HAP-1 (cell line): ENCODE results near the gene FMNL2.
A peak's percentile ranks its signal among the peaks of the same experiment; 100 is the strongest.
"Not testable (repeated sequence)": the region's sequence is repeated elsewhere in the genome, so short reads cannot be mapped to it uniquely, and the experiment has no call there.

Experiments used
- DNase-seq, 2 experiments: peaks; one replicate each; pipeline ENCODE4 v3.0.0-alpha.2; 2016 to 2020; ENCODE audit warnings: low spot score in 2 of 2
- H3K27me3 ChIP-seq: fragments of 250-450 bp; sonication (Bioruptor Pico); 2 replicates; pipeline ENCODE4 v1.5.1; 2020; ENCODE audit warnings: low read depth, mild to moderate bottlenecking, moderate library complexity
- H3K36me3 ChIP-seq: fragments of 250-450 bp; sonication (Bioruptor Pico); replicated peaks from 2 replicates; pipeline ENCODE4 v1.5.1; 2020; ENCODE audit warnings: mild to moderate bottlenecking
- H3K4me1 ChIP-seq: fragments of 250-450 bp; sonication (Bioruptor Pico); 2 replicates; pipeline ENCODE4 v1.5.1; 2020; ENCODE audit warnings: mild to moderate bottlenecking
- H3K4me3 ChIP-seq: fragments of 250-450 bp; sonication (Bioruptor Pico); 2 replicates; pipeline ENCODE4 v1.5.1; 2020; ENCODE audit warnings: mild to moderate bottlenecking, moderate library complexity
- H3K9me3 ChIP-seq: fragments of 250-450 bp; sonication (Bioruptor Pico); 2 replicates; pipeline ENCODE4 v1.5.1; 2020; ENCODE audit warnings: mild to moderate bottlenecking, moderate library complexity
- in situ Hi-C: fragments of 300-500 bp; cut with MboI; formaldehyde crosslinking; loops from 3 replicates; pipeline ENCODE4 v1.14.3; 2020; ENCODE audit warnings: low sequenced_read_pairs, inconsistent platforms, mixed read lengths

Gene FMNL2

GRCh38 chr2:152335016-152335725 is at the start of gene FMNL2:
Gene FMNL2, plus strand, starts transcription at chr2:152335174.
- in situ Hi-C loops = no loop called here

GRCh38 chr2:152292991-152293390 is 42.0 kb upstream of the FMNL2 start:
- Histone ChIP-seq H3K27me3 (no peaks in the 10 kb centered on the region), H3K4me3 (no peak overlapping the region), H3K4me1 (no peaks in the 10 kb centered on the region), H3K36me3 (no peaks in the 10 kb centered on the region), H3K9me3 (no peaks in the 10 kb centered on the region)
- in situ Hi-C loops = no loop called here
- no peak for DNase-seq

More at GRCh38 chr2:152335016-152335725, at the start of gene FMNL2:
- H3K36me3 ChIP-seq = no peaks in the 10 kb centered on the region
- DNase-seq = peak; percentile 85 to 94
- H3K4me1 ChIP-seq = peaks cover 29% of the 10 kb centered on the region
- H3K9me3 ChIP-seq = no peaks in the 10 kb centered on the region
- peak within 1 kb of the TSS; percentile 74 for H3K4me3 ChIP-seq
- no peaks in the 10 kb centered on the region for H3K27me3 ChIP-seq

GRCh38 chr2:152297715-152298114 is 37.3 kb upstream of the FMNL2 start:
- H3K4me3 ChIP-seq = no peak overlapping the region
- H3K4me1 ChIP-seq = peaks cover 10% of the 10 kb centered on the region
- DNase-seq = no peak
- no peaks in the 10 kb centered on the region for H3K36me3 ChIP-seq
- in situ Hi-C loops = no loop called here
- H3K27me3 ChIP-seq = no peaks in the 10 kb centered on the region
- H3K9me3 ChIP-seq = peaks cover 3% of the 10 kb centered on the region; the same call in 1 of the 2 replicates

GRCh38 chr2:152298754-152299153 is 36.2 kb upstream of the FMNL2 start:
- Histone ChIP-seq H3K4me3 (no peak overlapping the region), H3K9me3 (peaks cover 4% of the 10 kb centered on the region; the same call in 1 of the 2 replicates), H3K4me1 (peaks cover 18% of the 10 kb centered on the region), H3K36me3 (no peaks in the 10 kb centered on the region), H3K27me3 (no peaks in the 10 kb centered on the region)
- in situ Hi-C loops = no loop called here
- peak in 1 of 2 experiments; percentile 51 for DNase-seq

GRCh38 chr2:152301131-152301530 is 33.8 kb upstream of the FMNL2 start:
- H3K4me1 ChIP-seq = peaks cover 21% of the 10 kb centered on the region
- no peak overlapping the region for H3K4me3 ChIP-seq
- no peaks in the 10 kb centered on the region for H3K27me3 ChIP-seq
- DNase-seq = no peak
- peaks cover 4% of the 10 kb centered on the region; the same call in 1 of the 2 replicates for H3K9me3 ChIP-seq
- H3K36me3 ChIP-seq = no peaks in the 10 kb centered on the region
- in situ Hi-C loops = no loop called here

GRCh38 chr2:152303951-152304350 is 31.0 kb upstream of the FMNL2 start:
- Histone ChIP-seq H3K36me3 (no peaks in the 10 kb centered on the region), H3K27me3 (no peaks in the 10 kb centered on the region), H3K4me1 (peaks cover 12% of the 10 kb centered on the region), H3K9me3 (peaks cover 4% of the 10 kb centered on the region; the same call in 1 of the 2 replicates), H3K4me3 (no peak overlapping the region)
- in situ Hi-C loops = no loop called here
- no peak for DNase-seq

- H3K9me3 ChIP-seq = peaks cover 4% of the 10 kb centered on the region; the same call in 1 of the 2 replicates
- H3K27me3 ChIP-seq = no peaks in the 10 kb centered on the region
- no peak for DNase-seq
- no peaks in the 10 kb centered on the region for H3K36me3 ChIP-seq
- no peak overlapping the region for H3K4me3 ChIP-seq
- H3K4me1 ChIP-seq = peaks cover 10% of the 10 kb centered on the region
- in situ Hi-C loops = no loop called here
Observed at GRCh38 chr2:152304836-152305235, 30.1 kb upstream of the FMNL2 start.

GRCh38 chr2:152307863-152308262 is 27.1 kb upstream of the FMNL2 start:
- no peak for DNase-seq
- Histone ChIP-seq H3K27me3 (no peaks in the 10 kb centered on the region), H3K4me1 (peaks cover 10% of the 10 kb centered on the region), H3K36me3 (no peaks in the 10 kb centered on the region), H3K9me3 (no peaks in the 10 kb centered on the region), H3K4me3 (no peak overlapping the region)
- in situ Hi-C loops = no loop called here

GRCh38 chr2:152309352-152310214 is 25.4 kb upstream of the FMNL2 start:
- H3K4me3 ChIP-seq = no peak overlapping the region
- in situ Hi-C loops = no loop called here
- H3K4me1 ChIP-seq = no peaks in the 10 kb centered on the region
- DNase-seq = no peak
- no peaks in the 10 kb centered on the region for H3K36me3 ChIP-seq
- no peaks in the 10 kb centered on the region for H3K27me3 ChIP-seq
- H3K9me3 ChIP-seq = no peaks in the 10 kb centered on the region

GRCh38 chr2:152319822-152320570 is 15.0 kb upstream of the FMNL2 start:
- DNase-seq = no peak
- H3K9me3 ChIP-seq = no peaks in the 10 kb centered on the region
- no peaks in the 10 kb centered on the region for H3K4me1 ChIP-seq
- no peaks in the 10 kb centered on the region for H3K27me3 ChIP-seq
- in situ Hi-C loops = no loop called here
- H3K4me3 ChIP-seq = no peak overlapping the region
- H3K36me3 ChIP-seq = no peaks in the 10 kb centered on the region

- Histone ChIP-seq H3K4me3 (no peak overlapping the region), H3K27me3 (no peaks in the 10 kb centered on the region), H3K9me3 (no peaks in the 10 kb centered on the region), H3K4me1 (no peaks in the 10 kb centered on the region), H3K36me3 (no peaks in the 10 kb centered on the region)
- in situ Hi-C loops = no loop called here
- DNase-seq = no peak
Observed at GRCh38 chr2:152320814-152321213, 14.2 kb upstream of the FMNL2 start.

GRCh38 chr2:152322222-152322621 is 12.8 kb upstream of the FMNL2 start:
- H3K9me3 ChIP-seq = no peaks in the 10 kb centered on the region

GRCh38 chr2:152325126-152325525 is 9.8 kb upstream of the FMNL2 start:
- in situ Hi-C loops, H3K4me1 ChIP-seq, H3K9me3 ChIP-seq, H3K36me3 ChIP-seq, H3K4me3 ChIP-seq, DNase-seq, H3K27me3 ChIP-seq: not testable (repeated sequence)

More at GRCh38 chr2:152322222-152322621, 12.8 kb upstream of the FMNL2 start:
- no peak overlapping the region for H3K4me3 ChIP-seq
- H3K36me3 ChIP-seq = no peaks in the 10 kb centered on the region
- H3K27me3 ChIP-seq = no peaks in the 10 kb centered on the region
- H3K4me1 ChIP-seq = no peaks in the 10 kb centered on the region
- no peak for DNase-seq
- in situ Hi-C loops = no loop called here
